GM18870 (cell line): ENCODE results near the gene GPLD1.
"Not testable (repeated sequence)": the region's sequence is repeated elsewhere in the genome, so short reads cannot be mapped to it uniquely, and the experiment has no call there.

Source experiments
- ATAC-seq: cut with Tn5 transposase; IDR thresholded peaks from one replicate; pipeline ENCODE4 v1.9.1; 2021; ENCODE audit warnings: moderate library complexity; ENCODE audit not compliant: unreplicated experiment

The GPLD1 gene

GRCh38 chr6:24415753-24416152, 73.6 kb downstream of the GPLD1 start:
- peak; percentile 81 for ATAC-seq

GRCh38 chr6:24414531-24414930, 74.8 kb downstream of the GPLD1 start:
- ATAC-seq, result not testable (repeated sequence)

GRCh38 chr6:24412294-24412693, 77.1 kb downstream of the GPLD1 start:
- ATAC-seq, result no peak

GRCh38 chr6:24410622-24411021, 78.8 kb downstream of the GPLD1 start:
- ATAC-seq, result no peak

GRCh38 chr6:24408719-24409410, 80.5 kb downstream of the GPLD1 start:
- peak; percentile 89 for ATAC-seq

- ATAC-seq, result no peak
These were observed 84.1 kb downstream of the GPLD1 start for GRCh38 chr6:24405262-24405661.

- no peak for ATAC-seq
These were observed 85.9 kb downstream of the GPLD1 start for GRCh38 chr6:24403501-24403824.

- peak; percentile 91 for ATAC-seq
These were observed 86.5 kb downstream of the GPLD1 start, which contains the start of gene MRS2 for GRCh38 chr6:24402697-24403500. Gene MRS2, plus strand, starts transcription at chr6:24402936. Its CDS starts 111 bp downstream, at chr6:24403047.

GRCh38 chr6:24401458-24401857, 87.9 kb downstream of the GPLD1 start:
- ATAC-seq, result no peak

GRCh38 chr6:24400045-24401039, 89.0 kb downstream of the GPLD1 start:
- not testable (repeated sequence) for ATAC-seq

- no peak for ATAC-seq
These were observed 91.7 kb downstream of the GPLD1 start for GRCh38 chr6:24397631-24398030.

- ATAC-seq, result no peak
These were observed 92.6 kb downstream of the GPLD1 start for GRCh38 chr6:24396824-24397223.

GRCh38 chr6:24394780-24395437, 94.5 kb downstream of the GPLD1 start:
- ATAC-seq, result no peak

GRCh38 chr6:24394061-24394779, 95.2 kb downstream of the GPLD1 start:
- ATAC-seq, result no peak

- peak; percentile 74 for ATAC-seq
These were observed 97.5 kb downstream of the GPLD1 start for GRCh38 chr6:24391756-24392405.

- ATAC-seq, result no peak
These were observed 98.2 kb downstream of the GPLD1 start for GRCh38 chr6:24391208-24391607.

GRCh38 chr6:24387818-24388217, 101.6 kb downstream of the GPLD1 start:
- no peak for ATAC-seq

GRCh38 chr6:24385536-24386269, 103.7 kb downstream of the GPLD1 start:
- no peak for ATAC-seq
